Fibroblast of mammary gland (primary cell): ENCODE data around the gene WNT9A.
A peak's percentile ranks its signal among the peaks of the same experiment; 100 is the strongest.
"Not testable (repeated sequence)": the region's sequence is repeated elsewhere in the genome, so short reads cannot be mapped to it uniquely, and the experiment has no call there.

ENCODE experiments used
- DNase-seq: peaks from one replicate; pipeline ENCODE4 v3.0.0-alpha.2; 2010; ENCODE audit warnings: low read depth
- H3K4me3 ChIP-seq: 2 replicates; pipeline ENCODE4 v1.5.1; 2011; ENCODE audit warnings: low read depth, mild to moderate bottlenecking, low read length, moderate library complexity; ENCODE audit not compliant: control insufficient read depth
- TF ChIP-seq, protein P1 (sequence below): conservative IDR thresholded peaks from 2 replicates; pipeline ENCODE4 v1.5.1; 2011; ENCODE audit warnings: low read depth, low read length, inconsistent platforms; ENCODE audit not compliant: control insufficient read depth, insufficient read depth

WNT9A gene, protein sequence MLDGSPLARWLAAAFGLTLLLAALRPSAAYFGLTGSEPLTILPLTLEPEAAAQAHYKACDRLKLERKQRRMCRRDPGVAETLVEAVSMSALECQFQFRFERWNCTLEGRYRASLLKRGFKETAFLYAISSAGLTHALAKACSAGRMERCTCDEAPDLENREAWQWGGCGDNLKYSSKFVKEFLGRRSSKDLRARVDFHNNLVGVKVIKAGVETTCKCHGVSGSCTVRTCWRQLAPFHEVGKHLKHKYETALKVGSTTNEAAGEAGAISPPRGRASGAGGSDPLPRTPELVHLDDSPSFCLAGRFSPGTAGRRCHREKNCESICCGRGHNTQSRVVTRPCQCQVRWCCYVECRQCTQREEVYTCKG

GRCh38 chr1:227947676-227948492 lies at the start of gene WNT9A:
Gene WNT9A, minus strand, starts transcription at chr1:227947932. Its CDS starts 45 bp downstream, at chr1:227947887.
- peak; percentile 45 for DNase-seq
- TF ChIP-seq, protein P1, sequence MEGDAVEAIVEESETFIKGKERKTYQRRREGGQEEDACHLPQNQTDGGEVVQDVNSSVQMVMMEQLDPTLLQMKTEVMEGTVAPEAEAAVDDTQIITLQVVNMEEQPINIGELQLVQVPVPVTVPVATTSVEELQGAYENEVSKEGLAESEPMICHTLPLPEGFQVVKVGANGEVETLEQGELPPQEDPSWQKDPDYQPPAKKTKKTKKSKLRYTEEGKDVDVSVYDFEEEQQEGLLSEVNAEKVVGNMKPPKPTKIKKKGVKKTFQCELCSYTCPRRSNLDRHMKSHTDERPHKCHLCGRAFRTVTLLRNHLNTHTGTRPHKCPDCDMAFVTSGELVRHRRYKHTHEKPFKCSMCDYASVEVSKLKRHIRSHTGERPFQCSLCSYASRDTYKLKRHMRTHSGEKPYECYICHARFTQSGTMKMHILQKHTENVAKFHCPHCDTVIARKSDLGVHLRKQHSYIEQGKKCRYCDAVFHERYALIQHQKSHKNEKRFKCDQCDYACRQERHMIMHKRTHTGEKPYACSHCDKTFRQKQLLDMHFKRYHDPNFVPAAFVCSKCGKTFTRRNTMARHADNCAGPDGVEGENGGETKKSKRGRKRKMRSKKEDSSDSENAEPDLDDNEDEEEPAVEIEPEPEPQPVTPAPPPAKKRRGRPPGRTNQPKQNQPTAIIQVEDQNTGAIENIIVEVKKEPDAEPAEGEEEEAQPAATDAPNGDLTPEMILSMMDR, result no peak
- peak within 1 kb of the TSS; percentile 42 for H3K4me3 ChIP-seq

DNA sequence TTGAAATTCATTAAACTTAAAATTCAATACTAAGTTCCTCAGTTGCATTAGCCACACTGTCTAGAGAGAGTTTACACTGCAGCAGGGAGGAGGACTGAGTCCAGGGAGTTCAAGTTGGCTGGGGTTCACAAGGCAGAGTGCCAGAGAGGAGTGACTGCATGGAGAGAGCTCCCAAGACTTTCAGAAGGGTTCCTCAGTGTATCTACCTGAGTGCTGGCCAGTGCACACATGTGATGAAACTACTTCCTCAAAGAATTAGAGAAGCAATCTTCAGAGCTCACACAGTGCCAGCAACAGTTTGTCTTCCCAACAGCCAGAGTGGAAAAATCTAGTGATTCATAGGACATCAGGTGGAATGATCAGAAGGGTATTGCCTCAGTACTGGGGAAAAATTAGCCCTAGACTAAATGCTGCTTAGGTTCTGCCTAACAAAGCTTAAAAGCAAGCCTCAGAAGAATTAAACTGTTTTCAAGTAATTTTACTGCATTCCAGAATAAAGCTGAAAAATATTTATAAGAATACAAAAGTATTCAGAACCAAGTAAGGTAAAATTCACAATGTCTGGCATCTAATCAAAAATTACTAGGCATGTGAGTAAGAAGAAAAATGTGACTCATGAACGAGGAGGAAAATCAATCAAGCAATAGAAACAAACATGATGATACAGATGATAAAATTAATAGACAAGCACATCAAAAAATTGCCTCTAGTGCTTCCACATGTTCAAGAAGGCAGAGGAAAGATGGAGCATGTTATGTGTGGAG lies 48.6 kb upstream of the WNT9A start:
- TF ChIP-seq, protein P1, result no peak
- H3K4me3 ChIP-seq, result no peak overlapping the region
- DNase-seq, result peak; percentile 25

- TF ChIP-seq, protein P1, result no peak
Measured at GRCh38 chr1:227994632-227995300, 47.0 kb upstream of the WNT9A start.

DNA sequence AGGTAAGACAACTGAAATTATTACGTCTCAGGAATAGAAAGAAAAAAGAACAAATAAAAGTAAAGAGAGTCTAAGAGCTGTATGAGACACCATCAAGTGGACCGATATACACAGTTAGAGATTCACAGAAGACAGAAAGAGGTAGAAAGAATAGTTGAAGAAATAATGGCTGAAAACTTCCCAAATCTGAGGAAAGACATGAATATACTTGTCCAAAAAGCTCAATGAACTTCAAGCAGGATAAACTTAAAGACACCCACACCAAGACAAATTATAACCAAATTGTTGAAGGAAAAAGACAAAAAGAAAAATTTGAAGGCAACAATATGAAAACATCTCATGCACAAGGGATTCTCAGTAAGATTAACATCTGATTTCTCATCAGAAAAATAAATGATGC lies 39.4 kb upstream of the WNT9A start:
- no peak for DNase-seq
- H3K4me3 ChIP-seq, result no peak overlapping the region
- TF ChIP-seq, protein P1, result no peak

More at GRCh38 chr1:227994632-227995300, 47.0 kb upstream of the WNT9A start:
- DNase-seq, result no peak
- no peak overlapping the region for H3K4me3 ChIP-seq

- not testable (repeated sequence) for DNase-seq, H3K4me3 ChIP-seq
Measured at GRCh38 chr1:227975583-227976283, 28.0 kb upstream of the WNT9A start.

DNA sequence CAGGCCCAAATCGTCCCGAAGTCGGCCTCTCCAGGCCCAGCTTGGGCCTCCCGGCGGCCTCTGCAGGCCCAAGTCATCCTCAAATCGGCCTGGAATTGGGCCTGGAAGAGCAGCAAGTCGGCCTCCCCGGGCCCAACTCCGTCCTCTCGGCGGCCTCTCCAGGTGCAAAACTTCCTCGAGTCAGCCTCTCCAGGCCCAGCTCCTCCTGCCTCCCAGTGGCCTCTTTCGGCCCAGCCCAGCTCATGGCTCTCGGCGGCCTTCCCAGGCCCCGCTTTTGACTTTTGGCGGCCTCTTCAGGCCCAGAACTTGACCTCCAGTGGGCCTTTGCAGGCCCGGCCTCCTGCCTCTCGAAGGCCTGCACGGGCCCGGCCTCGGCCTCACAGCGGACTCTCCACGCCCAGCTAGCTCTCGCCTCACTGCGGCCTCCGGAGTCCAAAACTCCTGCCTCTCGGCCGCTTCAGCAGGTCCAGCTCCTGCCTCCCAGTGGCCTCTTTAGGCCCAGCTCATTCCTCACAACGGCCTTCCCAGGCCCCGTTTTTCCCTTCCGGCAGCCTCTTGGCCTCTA lies 26.1 kb upstream of the WNT9A start:
- not testable (repeated sequence) for DNase-seq, H3K4me3 ChIP-seq

DNA sequence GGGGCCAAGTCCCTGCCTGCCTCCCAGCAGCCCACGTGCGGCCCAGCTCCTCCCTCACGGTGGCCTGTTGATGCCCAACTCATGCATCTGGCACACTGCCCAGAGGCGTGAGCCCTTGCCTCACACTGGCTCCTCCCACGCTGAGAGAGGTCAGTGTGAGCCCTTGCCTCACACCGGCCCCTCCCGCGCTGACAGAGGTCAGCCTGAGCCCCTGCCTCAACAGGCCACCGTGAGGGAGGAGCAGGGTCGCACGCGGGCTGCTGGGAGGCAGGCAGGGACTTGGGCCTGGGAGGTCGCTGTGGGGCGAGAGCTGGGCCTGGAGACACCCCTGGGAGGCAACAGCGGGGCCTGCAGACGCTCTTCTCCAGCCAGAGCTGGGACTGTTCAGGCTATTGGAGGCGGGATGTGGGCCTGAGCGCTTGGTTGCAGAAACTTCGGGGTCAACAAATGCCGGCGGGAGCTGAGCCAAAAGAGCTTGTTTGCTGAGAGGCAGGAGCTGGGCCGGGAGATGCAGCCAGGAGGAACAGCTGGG lies 25.2 kb upstream of the WNT9A start:
- not testable (repeated sequence) for H3K4me3 ChIP-seq
- peak; percentile 78 for DNase-seq

DNA sequence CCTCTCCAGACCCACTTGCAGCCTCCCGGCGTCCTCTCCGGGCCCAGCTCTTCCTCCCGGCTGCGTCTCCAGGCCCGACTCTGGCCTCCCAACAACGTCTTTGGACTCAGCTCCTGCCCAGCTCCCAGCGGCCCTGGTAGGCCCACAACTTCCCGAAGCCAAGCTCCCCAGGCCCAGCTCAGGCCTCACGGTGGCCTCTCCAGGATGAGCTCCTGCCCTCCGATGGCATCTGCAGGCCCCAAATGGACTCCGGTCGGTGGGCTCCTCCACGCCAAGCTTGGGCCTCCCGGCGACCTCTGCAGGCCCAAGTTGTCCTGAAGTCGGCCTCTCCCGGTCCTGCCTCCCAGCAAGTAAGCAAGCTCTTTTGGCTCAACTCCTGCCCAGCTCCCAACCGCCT lies 24.5 kb upstream of the WNT9A start:
- not testable (repeated sequence) for H3K4me3 ChIP-seq, DNase-seq

DNA sequence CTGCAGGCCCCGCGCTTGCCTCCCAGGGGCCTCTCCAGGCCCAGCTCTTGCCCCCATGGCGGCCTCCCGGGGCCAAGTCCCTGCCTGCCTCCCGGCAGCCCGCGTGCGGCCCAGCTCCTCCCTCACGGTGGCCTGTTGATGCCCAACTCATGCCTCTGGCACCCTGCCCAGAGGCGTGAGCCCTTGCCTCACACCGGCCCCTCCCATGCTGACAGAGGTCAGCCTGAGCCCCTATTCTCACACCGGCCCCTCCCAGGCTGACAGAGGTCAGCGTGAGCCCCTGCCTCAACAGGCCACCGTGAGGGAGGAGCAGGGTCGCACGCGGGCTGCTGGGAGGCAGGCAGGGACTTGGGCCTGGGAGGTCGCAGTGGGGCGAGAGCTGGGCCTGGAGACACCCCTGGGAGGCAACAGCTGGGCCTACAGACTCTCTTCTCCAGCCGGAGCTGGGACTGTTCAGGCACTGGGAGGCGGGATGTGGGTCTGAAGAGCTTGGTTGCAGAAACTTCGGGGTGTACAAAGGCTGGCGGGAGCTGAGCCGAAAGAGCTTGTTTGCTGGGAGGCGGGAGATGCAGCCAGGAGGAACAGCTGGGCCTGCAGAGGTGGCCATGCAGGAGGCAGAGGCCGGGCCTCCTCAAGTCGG lies 24.0 kb upstream of the WNT9A start:
- H3K4me3 ChIP-seq, DNase-seq: not testable (repeated sequence)

- not testable (repeated sequence) for H3K4me3 ChIP-seq, DNase-seq
Measured at GRCh38 chr1:227971216-227971615, 23.5 kb upstream of the WNT9A start.
